ENCODE data around the gene UQCRH.

DNA sequence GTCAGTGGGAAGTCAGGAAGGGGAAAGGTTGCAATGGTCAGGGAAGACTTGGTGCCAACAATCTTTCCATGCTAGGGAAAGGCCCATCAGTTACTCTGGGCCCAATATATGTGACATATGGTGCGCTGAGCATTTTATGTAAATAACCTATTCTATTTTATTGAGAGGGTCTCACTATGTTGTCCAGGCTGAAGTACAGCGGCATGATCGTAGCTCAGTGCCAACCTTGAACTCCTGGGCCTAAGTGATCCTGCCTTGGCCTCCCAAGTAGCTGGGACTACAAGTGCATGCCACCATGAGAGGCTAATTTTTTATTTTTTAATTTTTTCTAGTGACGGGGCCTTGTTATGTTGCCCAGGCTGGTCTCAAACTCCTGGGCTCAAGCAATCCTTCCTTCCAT, 6.8 kb downstream of the UQCRH start:
- TF ChIP-seq, protein P1, sequence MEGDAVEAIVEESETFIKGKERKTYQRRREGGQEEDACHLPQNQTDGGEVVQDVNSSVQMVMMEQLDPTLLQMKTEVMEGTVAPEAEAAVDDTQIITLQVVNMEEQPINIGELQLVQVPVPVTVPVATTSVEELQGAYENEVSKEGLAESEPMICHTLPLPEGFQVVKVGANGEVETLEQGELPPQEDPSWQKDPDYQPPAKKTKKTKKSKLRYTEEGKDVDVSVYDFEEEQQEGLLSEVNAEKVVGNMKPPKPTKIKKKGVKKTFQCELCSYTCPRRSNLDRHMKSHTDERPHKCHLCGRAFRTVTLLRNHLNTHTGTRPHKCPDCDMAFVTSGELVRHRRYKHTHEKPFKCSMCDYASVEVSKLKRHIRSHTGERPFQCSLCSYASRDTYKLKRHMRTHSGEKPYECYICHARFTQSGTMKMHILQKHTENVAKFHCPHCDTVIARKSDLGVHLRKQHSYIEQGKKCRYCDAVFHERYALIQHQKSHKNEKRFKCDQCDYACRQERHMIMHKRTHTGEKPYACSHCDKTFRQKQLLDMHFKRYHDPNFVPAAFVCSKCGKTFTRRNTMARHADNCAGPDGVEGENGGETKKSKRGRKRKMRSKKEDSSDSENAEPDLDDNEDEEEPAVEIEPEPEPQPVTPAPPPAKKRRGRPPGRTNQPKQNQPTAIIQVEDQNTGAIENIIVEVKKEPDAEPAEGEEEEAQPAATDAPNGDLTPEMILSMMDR (IDR thresholded peaks at IDR 0.05): no peak
- TF ChIP-seq POLR2A (IDR thresholded peaks at IDR 0.05) (no peak), EP300 (IDR thresholded peaks at IDR 0.05) (no peak)

Data from stomach (tissue), 4 donors.